MCF 10A (cell line): ENCODE data around the gene SRPRB. TPM values are rescaled to one million over a fixed set of nuclear protein-coding genes. Genes with fewer than 3 reads are reported as not detected.

ENCODE experiments used
- BruUV-seq: library from RNA; stranded (reverse); fragments of 400-500 nt; replicated peaks from 2 replicates; lab custom pipeline; 2021; lab: Mats Ljungman, UMichigan
- CTCF ChIA-PET: fragments of 300-600 bp; sonication (Branson Sonifier 250); formaldehyde crosslinking; extraction: SDS; loops from one replicate; lab custom pipeline; 2021; ENCODE audit warnings: antibody characterized with exemption, inconsistent platforms; lab: Yijun Ruan, JAX
- POLR2A ChIA-PET: fragments of 300-600, 350-650 bp; sonication (Branson Sonifier 250); formaldehyde crosslinking; extraction: SDS; loops from one replicate; lab custom pipeline; 2020; ENCODE audit warnings: antibody characterized with exemption, inconsistent platforms; lab: Yijun Ruan, JAX
- DNase-seq: peaks from one replicate; pipeline ENCODE4 v3.0.0-alpha.2; 2018; ENCODE audit not compliant: unreplicated experiment
- H3K27ac Mint-ChIP-seq: one replicate; pipeline ENCODE4 v1.8.0; 2022; ENCODE audit warnings: mild to moderate bottlenecking, low read depth, mixed read lengths; ENCODE audit not compliant: unreplicated experiment
- H3K27me3 Mint-ChIP-seq: one replicate; pipeline ENCODE4 v1.8.0; 2022; ENCODE audit warnings: mixed read lengths; ENCODE audit not compliant: insufficient read depth, unreplicated experiment
- H3K36me3 Mint-ChIP-seq: one replicate; pipeline ENCODE4 v1.8.0; 2022; ENCODE audit warnings: mild to moderate bottlenecking, moderate library complexity, mixed read lengths; ENCODE audit not compliant: insufficient read depth, unreplicated experiment
- H3K4me1 Mint-ChIP-seq: one replicate; pipeline ENCODE4 v1.8.0; 2022; ENCODE audit warnings: mixed read lengths; ENCODE audit not compliant: insufficient read depth, unreplicated experiment
- H3K4me3 Mint-ChIP-seq: one replicate; pipeline ENCODE4 v1.8.0; 2022; ENCODE audit warnings: mild to moderate bottlenecking, moderate library complexity, mixed read lengths; ENCODE audit not compliant: unreplicated experiment
- H3K9me3 Mint-ChIP-seq: one replicate; pipeline ENCODE4 v1.8.0; 2022; ENCODE audit warnings: mixed read lengths; ENCODE audit not compliant: unreplicated experiment
- intact Hi-C: fragments of 100-400 bp; cut with micrococcal nuclease; formaldehyde crosslinking; loops from 2 replicates; pipeline ENCODE4 v1.14.1; 2022
- total RNA-seq: library from RNA; stranded (reverse); gene quantifications from 2 replicates; pipeline ENCODE4 v1.2.3, GENCODE V29; 2022
- TF ChIP-seq, protein P1 (sequence below): fragments of 200-600 bp; IDR thresholded peaks from one replicate; pipeline ENCODE4 v1.8.0; 2022; ENCODE audit warnings: antibody characterized with exemption, mild to moderate bottlenecking; ENCODE audit not compliant: unreplicated experiment

The SRPRB gene
- total RNA-seq, 1 experiment from 2014 or later: 180 TPM

DNA sequence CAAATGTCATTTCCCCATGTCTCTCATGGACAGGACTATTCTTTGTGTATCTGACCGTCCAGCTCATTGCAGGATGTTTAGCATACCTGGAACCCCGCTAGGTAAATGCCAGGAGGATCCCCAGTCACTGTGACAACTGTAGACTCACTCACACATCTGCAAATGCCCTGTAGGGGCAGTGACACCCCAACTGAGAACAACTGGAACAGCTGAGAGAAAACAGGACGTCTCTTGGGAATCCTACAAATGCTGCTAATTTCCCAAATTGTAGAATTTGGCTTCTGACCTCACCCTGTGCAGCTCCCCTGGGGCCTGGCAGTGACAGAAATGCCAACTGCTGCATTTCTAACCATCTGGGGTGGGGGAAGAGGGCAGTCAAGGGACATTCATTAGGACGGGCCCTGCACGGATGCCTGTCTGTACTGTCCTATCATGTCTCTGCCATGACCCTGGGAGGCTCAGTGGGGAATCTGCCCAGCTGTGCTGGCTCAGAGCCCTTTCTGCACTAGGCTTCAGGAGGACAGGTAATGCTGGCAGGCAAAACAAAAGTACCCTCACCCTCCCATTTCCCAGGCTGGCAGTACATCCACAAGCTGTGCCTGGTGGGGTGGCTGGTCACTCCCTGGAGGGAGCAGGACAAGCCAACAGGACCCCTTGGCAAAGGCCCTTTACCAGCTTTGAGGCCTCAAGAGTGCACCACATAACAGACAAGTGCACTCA is 59.7 kb downstream of the SRPRB start:
- Mint-ChIP-seq H3K4me3 (no peak overlapping the region), H3K27me3 (no peaks in the 10 kb centered on the region), H3K36me3 (no peaks in the 10 kb centered on the region), H3K4me1 (no peaks in the 10 kb centered on the region), H3K9me3 (no peaks in the 10 kb centered on the region), H3K27ac (no peak overlapping the region)
- ChIA-PET CTCF (interaction anchor here (0.7 kb wide), 2 partner anchors 11 to 237 kb away, joined by 3 read pairs; no protein-coding TSS in a partner anchor), POLR2A (no interaction called here)
- no peak for DNase-seq
- TF ChIP-seq, protein P1, sequence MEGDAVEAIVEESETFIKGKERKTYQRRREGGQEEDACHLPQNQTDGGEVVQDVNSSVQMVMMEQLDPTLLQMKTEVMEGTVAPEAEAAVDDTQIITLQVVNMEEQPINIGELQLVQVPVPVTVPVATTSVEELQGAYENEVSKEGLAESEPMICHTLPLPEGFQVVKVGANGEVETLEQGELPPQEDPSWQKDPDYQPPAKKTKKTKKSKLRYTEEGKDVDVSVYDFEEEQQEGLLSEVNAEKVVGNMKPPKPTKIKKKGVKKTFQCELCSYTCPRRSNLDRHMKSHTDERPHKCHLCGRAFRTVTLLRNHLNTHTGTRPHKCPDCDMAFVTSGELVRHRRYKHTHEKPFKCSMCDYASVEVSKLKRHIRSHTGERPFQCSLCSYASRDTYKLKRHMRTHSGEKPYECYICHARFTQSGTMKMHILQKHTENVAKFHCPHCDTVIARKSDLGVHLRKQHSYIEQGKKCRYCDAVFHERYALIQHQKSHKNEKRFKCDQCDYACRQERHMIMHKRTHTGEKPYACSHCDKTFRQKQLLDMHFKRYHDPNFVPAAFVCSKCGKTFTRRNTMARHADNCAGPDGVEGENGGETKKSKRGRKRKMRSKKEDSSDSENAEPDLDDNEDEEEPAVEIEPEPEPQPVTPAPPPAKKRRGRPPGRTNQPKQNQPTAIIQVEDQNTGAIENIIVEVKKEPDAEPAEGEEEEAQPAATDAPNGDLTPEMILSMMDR: no peak
- no TSS peak for BruUV-seq
- intact Hi-C loops: no loop called here

DNA sequence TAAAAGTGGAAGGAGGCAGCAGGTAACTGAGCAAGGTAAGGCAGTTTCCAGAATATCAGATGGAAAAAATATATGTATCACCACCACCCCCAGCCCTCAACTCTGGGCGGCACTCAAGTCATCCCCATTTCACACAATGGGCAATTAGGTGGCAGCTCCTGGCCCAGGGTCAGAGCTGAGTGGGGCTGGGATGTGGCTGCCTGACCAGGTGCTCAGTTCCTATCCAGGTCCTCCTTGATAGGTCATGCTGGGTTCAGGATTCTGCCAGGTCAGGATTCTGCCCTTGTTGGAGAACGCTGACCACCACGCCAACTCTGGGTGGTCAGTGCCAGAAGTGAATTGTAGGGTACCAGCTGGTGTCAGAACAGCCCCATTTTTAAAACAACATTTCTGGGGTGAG is 60.5 kb downstream of the SRPRB start:
- Mint-ChIP-seq H3K9me3 (no peaks in the 10 kb centered on the region), H3K27ac (no peak overlapping the region), H3K27me3 (no peaks in the 10 kb centered on the region), H3K36me3 (no peaks in the 10 kb centered on the region), H3K4me1 (no peaks in the 10 kb centered on the region), H3K4me3 (no peak overlapping the region)
- TF ChIP-seq, protein P1: no peak
- BruUV-seq: no TSS peak
- intact Hi-C loops: no loop called here
- DNase-seq: no peak
- POLR2A ChIA-PET: no interaction called here
- CTCF ChIA-PET: interaction anchor here (0.7 kb wide), 1 partner anchor 238 kb away, joined by 3 read pairs; no protein-coding TSS in a partner anchor

DNA sequence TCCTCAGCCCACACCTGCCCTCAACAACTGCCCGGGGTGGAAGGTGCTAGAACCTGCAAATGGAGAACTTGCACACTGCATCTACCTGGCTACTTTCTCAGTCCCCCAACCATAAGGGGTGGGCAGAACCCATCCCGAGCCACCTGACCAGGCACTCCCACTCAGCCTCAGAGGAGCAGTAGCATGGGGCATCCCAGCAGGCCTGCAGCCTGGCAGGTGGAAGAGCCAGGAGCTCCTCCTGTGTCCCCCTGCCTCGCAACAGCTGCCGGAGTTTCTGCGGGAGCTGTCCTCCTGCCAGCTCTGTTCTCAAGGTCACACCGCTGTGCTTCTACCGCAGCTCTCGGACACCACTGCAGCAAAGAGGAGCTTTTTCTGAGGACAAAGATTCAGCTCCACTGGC is 62.6 kb downstream of the SRPRB start:
- no TSS peak for BruUV-seq
- ChIA-PET POLR2A (no interaction called here), CTCF (interaction anchor here (1.1 kb wide), 1 partner anchor 50 kb away, joined by 3 read pairs; no protein-coding TSS in a partner anchor)
- Mint-ChIP-seq H3K27ac (no peak overlapping the region), H3K4me1 (no peaks in the 10 kb centered on the region), H3K4me3 (no peak overlapping the region), H3K36me3 (no peaks in the 10 kb centered on the region), H3K27me3 (no peaks in the 10 kb centered on the region), H3K9me3 (no peaks in the 10 kb centered on the region)
- DNase-seq: no peak
- intact Hi-C loops: no loop called here
- TF ChIP-seq, protein P1: no peak

DNA sequence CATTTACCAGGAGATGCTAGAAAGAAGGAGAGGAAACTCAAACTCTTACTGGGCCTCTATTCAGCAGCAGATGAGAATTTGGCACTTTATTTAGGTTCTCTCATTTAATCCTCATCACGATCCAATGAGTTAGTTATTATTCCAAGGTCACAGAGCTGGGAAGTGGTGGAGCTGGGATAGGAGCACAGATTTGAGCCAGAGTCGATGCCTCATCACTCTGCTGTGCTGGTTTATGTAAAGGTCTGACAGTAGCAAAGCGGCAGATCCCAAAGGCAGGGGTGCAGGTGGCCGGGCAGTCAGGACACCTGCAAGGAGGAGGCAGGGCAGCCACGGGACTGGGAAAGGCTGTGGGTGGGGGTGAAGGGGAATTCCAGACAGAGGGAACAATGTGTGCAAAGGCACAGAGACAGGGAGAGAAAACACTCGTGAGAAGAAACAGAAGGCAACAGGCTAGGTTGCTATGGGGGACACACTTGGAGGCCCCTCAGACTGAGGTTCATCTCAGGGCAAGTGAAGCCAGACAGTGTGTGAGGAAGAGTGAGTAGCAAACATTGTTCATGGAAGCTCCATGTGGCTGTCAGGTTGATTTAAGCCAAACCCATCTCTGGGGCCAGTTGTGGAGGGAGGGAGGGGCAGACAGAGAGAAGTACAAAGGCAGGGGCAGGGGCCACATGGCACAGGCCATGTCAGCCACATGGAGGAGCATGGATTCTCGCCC is 63.3 kb downstream of the SRPRB start:
- intact Hi-C loops: no loop called here
- no peak overlapping the region for H3K27ac Mint-ChIP-seq
- no peaks in the 10 kb centered on the region for H3K4me1 Mint-ChIP-seq
- no peaks in the 10 kb centered on the region for H3K36me3 Mint-ChIP-seq
- TF ChIP-seq, protein P1: no peak
- no peaks in the 10 kb centered on the region for H3K9me3 Mint-ChIP-seq
- no TSS peak for BruUV-seq
- H3K27me3 Mint-ChIP-seq: no peaks in the 10 kb centered on the region
- H3K4me3 Mint-ChIP-seq: no peak overlapping the region
- DNase-seq: no peak
- CTCF ChIA-PET: interaction anchor here (0.6 kb wide), 1 partner anchor 22 kb away, joined by 3 read pairs; no protein-coding TSS in a partner anchor
- POLR2A ChIA-PET: no interaction called here
